ENCODE results near the gene VWA5B2. TPM values are rescaled to one million over a fixed set of nuclear protein-coding genes. Genes with fewer than 3 reads are reported as not detected.

VWA5B2 gene
- total and polyA plus RNA-seq, 9 of the 15 experiments (the other 6 are each of a cell fraction or from before 2014, with no cell fraction given), result 0.04 TPM; not detected in 8

GRCh38 chr3:184183679-184184078 is 45.7 kb upstream of the VWA5B2 start:
- Histone ChIP-seq H3K36me3 (ENCODE audit: control insufficient read depth, insufficient read depth, low read length) (peaks cover 83% of the 10 kb centered on the region), H4K20me1 (replicated peaks; ENCODE audit: control insufficient read depth, insufficient read depth, low read length) (peaks cover 6% of the 10 kb centered on the region; the same call in 1 of the 2 replicates), H3K9me3 (replicated peaks; ENCODE audit: control insufficient read depth, insufficient read depth, low read depth, low read length) (no peaks in the 10 kb centered on the region), H2AFZ (ENCODE audit: low read depth, low read length) (no peak overlapping the region), H3K4me3 (no peak overlapping the region), H3K79me2 (ENCODE audit: control insufficient read depth, insufficient read depth, low read length) (peaks cover 31% of the 10 kb centered on the region), H3K4me1 (replicated peaks in 1 of 2; ENCODE audit: control insufficient read depth in 2 of 2, insufficient read depth in 2 of 2, low read length in 2 of 2) (peaks cover 20 to 37% of the 10 kb centered on the region in 2 experiments), H3K9me1 (ENCODE audit: control insufficient read depth, insufficient read depth, low read length) (peaks cover 4% of the 10 kb centered on the region), H3K27ac (ENCODE audit: extremely low read depth, low read depth, low read length) (no peak overlapping the region; the same call in 2 of the 3 replicates), H3K27me3 (ENCODE audit: control insufficient read depth in 2 of 2, insufficient read depth in 2 of 2, low read length in 2 of 2) (no peaks in the 10 kb centered on the region), H3K9ac (ENCODE audit: insufficient read depth in 1 of 2, low read depth in 2 of 2, low read length in 2 of 2) (peak overlapping the region in 1 of 2 experiments; percentile 73; a peak in 2 of 4 replicates), H3K4me2 (ENCODE audit: insufficient read depth, low read length) (no peak overlapping the region)
- CTCF ChIA-PET (ENCODE audit: low intra/inter-chr PET ratio), result no interaction called here
- no peak for TF ChIP-seq NEUROD1 (IDR thresholded peaks at IDR 0.05; ENCODE audit: borderline replicate concordance, low read depth, low read length, partially characterized antibody)
- TF ChIP-seq ZNF124 (CRISPR knock-in tag; IDR thresholded peaks at IDR 0.05), result no peak
- TF ChIP-seq RBFOX2 (IDR thresholded peaks at IDR 0.05; ENCODE audit: low read depth, low read length), result peak; percentile 45
- no peak for TF ChIP-seq ZNF583 (CRISPR knock-in tag; IDR thresholded peaks at IDR 0.05)
- TF ChIP-seq, protein P1, sequence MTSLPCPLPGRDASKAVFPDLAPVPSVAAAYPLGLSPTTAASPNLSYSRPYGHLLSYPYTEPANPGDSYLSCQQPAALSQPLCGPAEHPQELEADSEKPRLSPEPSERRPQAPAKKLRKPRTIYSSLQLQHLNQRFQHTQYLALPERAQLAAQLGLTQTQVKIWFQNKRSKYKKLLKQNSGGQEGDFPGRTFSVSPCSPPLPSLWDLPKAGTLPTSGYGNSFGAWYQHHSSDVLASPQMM (CRISPR knock-in tag; IDR thresholded peaks at IDR 0.05), result no peak
- no peak for TF ChIP-seq LCOR (CRISPR knock-in tag; IDR thresholded peaks at IDR 0.05)
- no peak for TF ChIP-seq ZNF668 (CRISPR knock-in tag; IDR thresholded peaks at IDR 0.05)
- TF ChIP-seq NFIC (IDR thresholded peaks at IDR 0.05), result peak; percentile 68
- TF ChIP-seq, protein P2, sequence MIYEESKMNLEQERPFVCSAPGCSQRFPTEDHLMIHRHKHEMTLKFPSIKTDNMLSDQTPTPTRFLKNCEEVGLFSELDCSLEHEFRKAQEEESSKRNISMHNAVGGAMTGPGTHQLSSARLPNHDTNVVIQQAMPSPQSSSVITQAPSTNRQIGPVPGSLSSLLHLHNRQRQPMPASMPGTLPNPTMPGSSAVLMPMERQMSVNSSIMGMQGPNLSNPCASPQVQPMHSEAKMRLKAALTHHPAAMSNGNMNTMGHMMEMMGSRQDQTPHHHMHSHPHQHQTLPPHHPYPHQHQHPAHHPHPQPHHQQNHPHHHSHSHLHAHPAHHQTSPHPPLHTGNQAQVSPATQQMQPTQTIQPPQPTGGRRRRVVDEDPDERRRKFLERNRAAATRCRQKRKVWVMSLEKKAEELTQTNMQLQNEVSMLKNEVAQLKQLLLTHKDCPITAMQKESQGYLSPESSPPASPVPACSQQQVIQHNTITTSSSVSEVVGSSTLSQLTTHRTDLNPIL (CRISPR knock-in tag; IDR thresholded peaks at IDR 0.05), result no peak
- no peak for TF ChIP-seq MYC (IDR thresholded peaks at IDR 0.05; ENCODE audit: low read depth, low read length)
- TF ChIP-seq MYC (CRISPR knock-in tag; IDR thresholded peaks at IDR 0.05; ENCODE audit: borderline replicate concordance, low read depth), result no peak
- TF ChIP-seq, protein P3, sequence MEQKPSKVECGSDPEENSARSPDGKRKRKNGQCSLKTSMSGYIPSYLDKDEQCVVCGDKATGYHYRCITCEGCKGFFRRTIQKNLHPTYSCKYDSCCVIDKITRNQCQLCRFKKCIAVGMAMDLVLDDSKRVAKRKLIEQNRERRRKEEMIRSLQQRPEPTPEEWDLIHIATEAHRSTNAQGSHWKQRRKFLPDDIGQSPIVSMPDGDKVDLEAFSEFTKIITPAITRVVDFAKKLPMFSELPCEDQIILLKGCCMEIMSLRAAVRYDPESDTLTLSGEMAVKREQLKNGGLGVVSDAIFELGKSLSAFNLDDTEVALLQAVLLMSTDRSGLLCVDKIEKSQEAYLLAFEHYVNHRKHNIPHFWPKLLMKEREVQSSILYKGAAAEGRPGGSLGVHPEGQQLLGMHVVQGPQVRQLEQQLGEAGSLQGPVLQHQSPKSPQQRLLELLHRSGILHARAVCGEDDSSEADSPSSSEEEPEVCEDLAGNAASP (IDR thresholded peaks at IDR 0.05), result no peak
- no peak for TF ChIP-seq MCM5 (IDR thresholded peaks at IDR 0.05; ENCODE audit: low read depth)
- no peak for TF ChIP-seq THAP12 (CRISPR knock-in tag; IDR thresholded peaks at IDR 0.05)
- in situ Hi-C loops (cut with MboI) (no loop called here), intact Hi-C loops (cut with micrococcal nuclease) (loop anchor here (2.0 kb wide), 1 partner anchor 49 kb away; the partner anchor contains the start of gene EIF2B5)
- FAIRE-seq (no peak), DNase-seq (ENCODE audit: extremely low read depth in 1 of 4, low spot score in 3 of 4) (no peak), ATAC-seq (no peak)
- POLR2A ChIA-PET, result interaction anchor here (0.6 to 1.9 kb wide), 10 partner anchors 9 to 57 kb away, joined by 3 to 14 read pairs (median 4); partner anchors contain the start of gene AP2M1
- WGBS (ENCODE audit: insufficient coverage, low coverage, missing lambda C conversion rate), result 79% methylated on average over 5 of the region's 5 CpGs
- no TSS peak for BruUV-seq (replicated peaks)

Measured in K562 (cell line).